Spleen (tissue), 11 donors: Measurements from ENCODE around the gene BCL11B. TPM values are rescaled to one million over a fixed set of nuclear protein-coding genes. Genes with fewer than 3 reads are reported as not detected.
A peak's percentile ranks its signal among the peaks of the same experiment; 100 is the strongest.

Source experiments
- DNase-seq: peaks from one replicate; pipeline ENCODE4 v3.0.0-alpha.2; 2020
- H3K27ac ChIP-seq, 8 donors: fragments of 200-600 bp; sonication (generic) in 7 of 8; 1 replicate in 4 of 8; 2 replicates in 4 of 8; pipeline versions ENCODE4 v1.5.0 to v1.8.0; 2016 to 2021; ENCODE audit warnings: inconsistent platforms in 4 of 8, mild to moderate bottlenecking in 4 of 8, moderate library complexity in 1 of 8
- H3K27me3 ChIP-seq, 7 donors: fragments of 200-600 bp; sonication (generic) in 6 of 7; replicated peaks in 1 of 7; 1 replicate in 4 of 7; 2 replicates in 3 of 7; pipeline versions ENCODE4 v1.5.0 to v1.8.0; 2016 to 2021; ENCODE audit warnings: inconsistent platforms in 3 of 7, mild to moderate bottlenecking in 1 of 7
- H3K36me3 ChIP-seq, 6 donors: fragments of 200-600 bp; sonication (generic) in 5 of 6; 1 replicate in 4 of 6; 2 replicates in 2 of 6; pipeline versions ENCODE4 v1.5.0 to v1.8.0; 2016 to 2021; ENCODE audit warnings: inconsistent platforms in 2 of 6
- H3K4me1 ChIP-seq, 6 donors: fragments of 200-600 bp; sonication (generic) in 5 of 6; 1 replicate in 3 of 6; 2 replicates in 3 of 6; pipeline versions ENCODE4 v1.5.0 to v1.8.0; 2016 to 2021; ENCODE audit warnings: inconsistent platforms in 3 of 6
- H3K4me3 ChIP-seq, 8 donors: fragments of 200-600 bp; sonication (generic) in 7 of 8; 1 replicate in 4 of 8; 2 replicates in 4 of 8; pipeline versions ENCODE4 v1.5.0 to v1.8.0; 2016 to 2021; ENCODE audit warnings: inconsistent platforms in 4 of 8, mild to moderate bottlenecking in 4 of 8, moderate library complexity in 2 of 8
- H3K9me3 ChIP-seq, 8 donors: fragments of 200-600 bp; sonication (generic) in 7 of 8; 1 replicate in 4 of 8; 2 replicates in 4 of 8; pipeline versions ENCODE4 v1.5.0 to v1.8.0; 2016 to 2021; ENCODE audit warnings: inconsistent platforms in 4 of 8
- POLR2A ChIP-seq, 3 donors: fragments of 450-650 bp; IDR thresholded peaks; one replicate each; pipeline ENCODE4 v1.5.1; 2017; ENCODE audit warnings: antibody characterized with exemption in 3 of 3, mild to moderate bottlenecking in 1 of 3
- POLR2AphosphoS5 ChIP-seq, 3 donors: sonication (generic); formaldehyde crosslinking; IDR thresholded peaks; one replicate each; pipeline ENCODE4 v1.5.1; 2017; ENCODE audit warnings: antibody characterized with exemption in 3 of 3
- WGBS, 5 donors: extraction: QIAGEN DNeasy Blood & Tissue Kit in 3 of 5; methylation state at CpG; one replicate each; pipeline versions ENCODE4 v1.1.5 to v1.1.7; 2013 to 2018; 5-methylcytosine and 5-hydroxymethylcytosine counted together
- intact Hi-C: fragments of 100-400 bp; cut with DNase I; formaldehyde crosslinking; loops from one replicate; pipeline ENCODE4 v1.15.0; 2023; ENCODE audit warnings: low total_unique reads
- polyA plus RNA-seq, 3 donors: library from polyadenylated mRNA; stranded (reverse); fragments of 200-250 nt; gene quantifications; one replicate each; pipeline ENCODE4 v1.2.1, GENCODE V29; 2013
- total RNA-seq, 7 donors: library from RNA; depleted of rRNA in 3 of 7; stranded (reverse); fragments of >200 nt in 3 of 7; fragmentation: NEBNext Ultra II Directional in 4 of 7; extraction: Animal tissue kit (Norgen Biotek cat#: 25700) in 4 of 7; gene quantifications; one replicate each; pipeline versions ENCODE4 v1.1.0 to v1.2.1, GENCODE V29; 2016 to 2021
- TF ChIP-seq, protein P1 (sequence below), 11 experiments: fragments of 200-600 bp in 7 of 11; fragments of 450-650 bp in 4 of 11; sonication (generic) in 4 of 11; IDR thresholded peaks in 8 of 11; conservative IDR thresholded peaks in 3 of 11; 1 replicate in 7 of 11; 2 replicates in 4 of 11; pipeline versions ENCODE4 v1.4.0 to v1.8.0; 2016 to 2021; ENCODE audit warnings: antibody characterized with exemption in 11 of 11, inconsistent platforms in 4 of 11, mild to moderate bottlenecking in 1 of 11
- donor health status: healthy with polysubstance abuse.
- donor health status: DM: no; HTN: no; CAD: no; lungs with moderate emphysema.
- donor health status: DM: no; HTN: no; CAD: no.
- donor health status: Bipolar disorder and iron deficiency.
- donor health status: healthy.
- donor health status: DM: no; HTN: no; CAD: no.
- donor health status: DM: yes; HTN: yes; CAD: no.

The BCL11B gene
- total and polyA plus RNA-seq, 10 donors, result 0.74 to 21.1 (median 11.4) TPM

DNA sequence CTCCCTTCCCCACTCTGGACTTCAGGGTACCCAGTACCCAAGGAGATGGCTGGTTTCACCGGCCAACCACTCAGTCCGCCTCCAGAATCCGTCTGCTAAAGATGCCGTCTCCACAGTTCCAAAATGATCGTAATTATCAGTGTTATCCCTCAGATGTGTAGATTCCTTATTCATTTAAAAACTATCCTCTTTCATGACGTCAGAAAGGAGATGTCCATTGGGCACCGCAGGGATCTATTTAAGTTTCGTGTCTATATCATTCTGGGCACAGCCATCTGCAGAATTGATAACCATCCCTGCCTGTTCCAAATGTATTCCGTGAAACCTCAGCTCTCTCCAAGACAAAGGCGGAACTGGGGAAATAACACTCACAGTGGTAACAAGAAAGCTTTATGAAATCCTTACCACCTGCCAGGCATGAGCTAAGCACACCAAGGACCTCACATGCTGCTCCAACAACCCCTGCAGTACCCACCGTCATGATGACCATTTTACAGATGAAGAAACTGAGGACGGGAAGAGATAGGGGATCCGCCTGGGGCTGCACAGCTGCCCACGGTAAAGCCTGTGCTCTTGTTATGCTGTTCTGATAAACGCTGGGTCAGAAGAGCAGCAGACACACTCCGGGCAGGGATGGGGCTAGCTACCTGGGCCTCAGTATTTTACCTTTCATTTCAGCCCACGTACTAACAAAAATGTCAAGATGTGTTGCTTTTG is 90.0 kb downstream of the BCL11B start:
- WGBS, 5 donors, result 78 to 90% (median 86%) methylated on average over 17 of the region's 17 CpGs
- H3K4me3 ChIP-seq, result no peak overlapping the region
- peak overlapping the region in 1 of 8 donors; percentile 0 for H3K27ac ChIP-seq
- no peaks in the 10 kb centered on the region for H3K36me3 ChIP-seq
- peaks cover 0 to 89% (median 13%) of the 10 kb centered on the region in 6 donors for H3K4me1 ChIP-seq
- no peaks in the 10 kb centered on the region for H3K27me3 ChIP-seq
- TF ChIP-seq POLR2A (IDR thresholded peaks at IDR 0.05) (no peak), POLR2AphosphoS5 (IDR thresholded peaks at IDR 0.05) (no peak)
- TF ChIP-seq, protein P1, sequence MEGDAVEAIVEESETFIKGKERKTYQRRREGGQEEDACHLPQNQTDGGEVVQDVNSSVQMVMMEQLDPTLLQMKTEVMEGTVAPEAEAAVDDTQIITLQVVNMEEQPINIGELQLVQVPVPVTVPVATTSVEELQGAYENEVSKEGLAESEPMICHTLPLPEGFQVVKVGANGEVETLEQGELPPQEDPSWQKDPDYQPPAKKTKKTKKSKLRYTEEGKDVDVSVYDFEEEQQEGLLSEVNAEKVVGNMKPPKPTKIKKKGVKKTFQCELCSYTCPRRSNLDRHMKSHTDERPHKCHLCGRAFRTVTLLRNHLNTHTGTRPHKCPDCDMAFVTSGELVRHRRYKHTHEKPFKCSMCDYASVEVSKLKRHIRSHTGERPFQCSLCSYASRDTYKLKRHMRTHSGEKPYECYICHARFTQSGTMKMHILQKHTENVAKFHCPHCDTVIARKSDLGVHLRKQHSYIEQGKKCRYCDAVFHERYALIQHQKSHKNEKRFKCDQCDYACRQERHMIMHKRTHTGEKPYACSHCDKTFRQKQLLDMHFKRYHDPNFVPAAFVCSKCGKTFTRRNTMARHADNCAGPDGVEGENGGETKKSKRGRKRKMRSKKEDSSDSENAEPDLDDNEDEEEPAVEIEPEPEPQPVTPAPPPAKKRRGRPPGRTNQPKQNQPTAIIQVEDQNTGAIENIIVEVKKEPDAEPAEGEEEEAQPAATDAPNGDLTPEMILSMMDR (IDR thresholded peaks at IDR 0.05 in 8 of 11, conservative IDR thresholded peaks at IDR 0.05 in 3 of 11), result no peak
- intact Hi-C loops, result no loop called here
- no peaks in the 10 kb centered on the region for H3K9me3 ChIP-seq
- no peak for DNase-seq

DNA sequence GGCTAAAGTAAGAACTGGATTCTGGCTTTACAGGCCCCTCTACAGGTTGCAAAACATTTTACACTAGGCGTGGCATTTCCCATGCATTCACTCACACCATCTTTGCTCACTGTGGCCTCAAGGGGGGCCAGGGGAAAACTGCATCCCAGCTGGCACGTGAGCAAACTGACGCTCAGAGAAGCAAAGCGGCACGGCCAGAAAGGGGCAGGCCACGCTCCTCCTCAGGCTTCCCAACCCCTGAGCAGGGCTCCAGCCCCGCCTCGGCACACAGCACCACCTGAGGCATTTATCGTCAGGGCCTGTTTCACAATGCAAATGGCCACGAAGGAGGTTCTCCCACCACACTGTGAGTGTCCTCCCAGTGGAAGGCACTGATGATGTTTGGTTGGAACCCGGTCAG is 90.8 kb downstream of the BCL11B start:
- intact Hi-C loops, result no loop called here
- H3K4me3 ChIP-seq, result no peak overlapping the region
- peaks cover 0 to 3% (median 0%) of the 10 kb centered on the region in 6 donors for H3K36me3 ChIP-seq
- H3K9me3 ChIP-seq, result peaks cover 0 to under 1% (median 0%) of the 10 kb centered on the region in 8 donors
- DNase-seq, result no peak
- peak overlapping the region in 1 of 8 donors; percentile 0 for H3K27ac ChIP-seq
- 70 to 79% (median 79%) methylated on average over 11 of the region's 11 CpGs for WGBS, 5 donors
- TF ChIP-seq POLR2A (IDR thresholded peaks at IDR 0.05) (no peak), POLR2AphosphoS5 (IDR thresholded peaks at IDR 0.05) (no peak)
- TF ChIP-seq, protein P1 (IDR thresholded peaks at IDR 0.05 in 8 of 11, conservative IDR thresholded peaks at IDR 0.05 in 3 of 11), result no peak
- no peaks in the 10 kb centered on the region for H3K27me3 ChIP-seq
- peaks cover 0 to 82% (median 12%) of the 10 kb centered on the region in 6 donors for H3K4me1 ChIP-seq

DNA sequence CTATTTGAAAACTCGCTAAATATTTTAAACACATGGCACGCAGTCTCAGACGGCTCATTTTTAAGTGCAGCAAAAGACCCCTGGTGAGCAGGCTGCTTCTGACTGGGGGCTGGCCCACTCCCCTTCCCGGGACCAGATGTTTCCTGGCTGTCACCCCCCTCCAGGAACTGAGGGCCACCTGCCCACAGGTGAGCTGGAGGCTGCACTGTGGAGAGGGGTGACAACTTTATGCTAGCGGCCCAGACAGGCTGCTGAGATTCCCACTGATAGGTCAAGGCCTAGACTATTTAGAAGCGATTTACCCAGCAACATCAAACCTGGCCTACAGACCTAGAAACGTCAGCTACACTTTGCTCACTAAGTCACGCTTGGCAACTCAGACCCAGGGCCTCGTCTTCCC is 92.1 kb downstream of the BCL11B start:
- no peak overlapping the region for H3K4me3 ChIP-seq
- 72 to 87% (median 82%) methylated on average over 8 to 9 of the region's 9 CpGs for WGBS, 5 donors
- TF ChIP-seq POLR2A (IDR thresholded peaks at IDR 0.05) (no peak), POLR2AphosphoS5 (IDR thresholded peaks at IDR 0.05) (no peak)
- TF ChIP-seq, protein P1 (IDR thresholded peaks at IDR 0.05 in 8 of 11, conservative IDR thresholded peaks at IDR 0.05 in 3 of 11), result no peak
- peaks cover 0 to 69% (median 6%) of the 10 kb centered on the region in 6 donors for H3K4me1 ChIP-seq
- H3K9me3 ChIP-seq, result peaks cover 0 to 14% (median 3%) of the 10 kb centered on the region in 8 donors
- no peaks in the 10 kb centered on the region for H3K27me3 ChIP-seq
- intact Hi-C loops, result no loop called here
- H3K27ac ChIP-seq, result no peak overlapping the region
- no peak for DNase-seq
- H3K36me3 ChIP-seq, result peaks cover 0 to 16% (median 0%) of the 10 kb centered on the region in 6 donors

DNA sequence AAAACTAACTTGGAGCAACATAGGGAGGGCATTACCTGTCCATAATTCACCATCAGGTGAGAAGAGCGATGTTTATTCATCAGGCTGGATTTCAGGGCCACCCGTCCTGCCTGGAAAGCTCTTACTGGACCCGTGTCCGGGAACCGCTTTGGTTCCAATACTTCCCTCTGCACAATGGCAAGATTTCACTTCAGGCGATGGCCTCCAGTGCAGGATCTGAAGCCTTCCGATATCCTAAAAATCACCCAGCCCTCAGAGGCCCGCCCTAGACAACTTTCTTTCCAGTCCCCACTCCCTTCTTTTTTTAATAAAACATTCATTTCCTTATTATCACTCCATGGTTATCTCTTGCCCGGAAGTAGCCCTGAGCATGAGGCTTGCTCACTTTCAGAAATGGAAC is 92.5 kb downstream of the BCL11B start:
- H3K27ac ChIP-seq, result no peak overlapping the region
- intact Hi-C loops, result no loop called here
- TF ChIP-seq POLR2AphosphoS5 (IDR thresholded peaks at IDR 0.05), result no peak
- H3K4me1 ChIP-seq, result peaks cover 0 to 64% (median 6%) of the 10 kb centered on the region in 6 donors
- H3K27me3 ChIP-seq, result no peaks in the 10 kb centered on the region
- no peak overlapping the region for H3K4me3 ChIP-seq
- DNase-seq, result no peak
- WGBS, 5 donors, result 85 to 95% (median 91%) methylated on average over 9 of the region's 9 CpGs
- peaks cover 0 to 15% (median 3%) of the 10 kb centered on the region in 8 donors for H3K9me3 ChIP-seq
- peaks cover 0 to 18% (median 0%) of the 10 kb centered on the region in 6 donors for H3K36me3 ChIP-seq
